ENCODE measurements around the gene CXCL11. TPM values are rescaled to one million over a fixed set of nuclear protein-coding genes. Genes with fewer than 3 reads are reported as not detected.

The CXCL11 gene
- 1 to 10 TPM; 1.1 to 3.0 (median 2.2) TPM for total RNA-seq
- polyA plus RNA-seq = 1 to 10 TPM in 2 of 3 donors, under 1 TPM in 1; 0.96 to 5.4 (median 2.2) TPM
- long read RNA-seq, donor 1 = 0 reads
- long read RNA-seq, donor 2 = 0 reads

DNA sequence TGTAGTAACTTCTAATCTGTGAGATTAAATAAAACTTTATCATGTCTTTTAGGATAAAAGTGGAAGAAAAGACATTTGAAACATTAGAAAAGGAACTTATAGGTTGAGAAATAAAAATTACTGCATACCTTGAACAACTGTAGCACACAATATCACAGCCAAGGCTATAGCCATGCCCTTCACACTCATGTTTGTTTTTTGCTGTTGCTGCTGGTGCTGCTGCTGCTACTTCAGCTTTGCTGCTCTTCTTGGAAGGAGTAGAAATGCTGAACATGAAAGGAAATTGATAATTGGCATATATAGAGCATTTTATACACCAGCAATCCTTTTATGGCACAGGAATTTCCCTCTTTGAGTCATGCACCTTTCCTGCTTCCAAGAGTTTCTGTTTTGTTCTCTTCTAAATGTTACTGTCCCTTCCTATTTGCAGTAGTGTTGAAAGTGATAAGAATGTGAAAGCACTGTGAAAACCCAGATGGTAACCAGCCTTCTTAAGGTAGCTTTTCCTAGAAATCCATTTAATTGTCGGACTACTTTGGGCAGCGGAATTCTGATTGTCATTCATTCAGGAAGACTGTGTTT lies at the start of gene CXCL11:
CXCL11 (minus strand) TSS at position 272 of the 582 bp plus-strand sequence; CDS start at position 189, 83 bp downstream.
- Histone ChIP-seq H3K4me1 (peaks cover 0 to 7% (median 0%) of the 10 kb centered on the region in 6 donors), H3K36me3 (no peaks in the 10 kb centered on the region), H3K27me3 (replicated peaks in 1 of 7) (no peaks in the 10 kb centered on the region), H3K4me3 (peak within 1 kb of the TSS in 2 of 8 donors; percentile 12 to 38), H3K9me3 (no peaks in the 10 kb centered on the region), H3K27ac (peak within 1 kb of the TSS in 4 of 8 donors; percentile 11 to 56 (median 32))
- TF ChIP-seq CTCF (IDR thresholded peaks at IDR 0.05 in 8 of 11, conservative IDR thresholded peaks at IDR 0.05 in 3 of 11) (no peak), POLR2AphosphoS5 (IDR thresholded peaks at IDR 0.05) (no peak), POLR2A (IDR thresholded peaks at IDR 0.05) (no peak)
- intact Hi-C loops (cut with DNase I; ENCODE audit: low total_unique reads) = no loop called here
- no peak for DNase-seq
- WGBS, 5 donors = 58 to 77% (median 72%) methylated on average over 2 of the region's 2 CpGs

GRCh38 chr4:76084542-76084941 lies 48.7 kb upstream of the CXCL11 start:
- H3K4me3 ChIP-seq = no peak overlapping the region
- no peak overlapping the region for H3K27ac ChIP-seq
- intact Hi-C loops (cut with DNase I; ENCODE audit: low total_unique reads) = no loop called here
- H3K27me3 ChIP-seq (replicated peaks in 1 of 7) = no peaks in the 10 kb centered on the region
- no peak for DNase-seq
- H3K4me1 ChIP-seq = peaks cover 0 to 7% (median 0%) of the 10 kb centered on the region in 6 donors
- 70 to 95% (median 84%) methylated on average over 1 of the region's 1 CpG for WGBS, 5 donors
- TF ChIP-seq POLR2AphosphoS5 (IDR thresholded peaks at IDR 0.05) = no peak
- TF ChIP-seq CTCF (IDR thresholded peaks at IDR 0.05 in 8 of 11, conservative IDR thresholded peaks at IDR 0.05 in 3 of 11) = no peak
- TF ChIP-seq POLR2A (IDR thresholded peaks at IDR 0.05) = no peak
- no peaks in the 10 kb centered on the region for H3K36me3 ChIP-seq
- H3K9me3 ChIP-seq = no peaks in the 10 kb centered on the region

DNA sequence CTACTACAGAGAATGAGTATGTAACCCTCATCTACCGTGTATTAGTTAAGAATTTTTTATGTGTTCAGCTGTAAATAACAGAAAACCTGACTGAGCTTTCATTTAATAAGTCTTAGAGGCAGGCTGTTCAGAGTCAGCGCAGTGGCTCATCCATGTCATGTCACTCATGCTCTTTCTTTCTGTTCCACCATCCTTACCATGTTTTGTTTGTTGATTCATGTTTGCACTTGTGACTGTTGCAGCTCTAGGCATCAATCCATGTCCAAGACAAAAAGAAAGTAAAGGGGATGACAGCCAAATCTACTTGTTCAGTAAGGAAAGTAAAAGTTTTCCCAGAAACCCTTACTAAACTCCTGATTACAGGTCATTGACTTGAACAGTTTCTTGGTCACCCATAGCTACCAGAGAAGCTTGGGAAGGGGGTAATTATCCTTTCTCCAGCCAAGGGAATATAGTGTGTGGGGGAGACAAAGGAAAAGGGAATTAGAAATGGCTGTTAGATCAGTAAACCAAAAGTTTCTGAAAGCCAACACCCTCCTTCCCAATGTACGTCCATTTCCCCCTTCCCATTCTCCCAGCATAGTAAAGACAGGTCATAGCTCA lies 47.6 kb upstream of the CXCL11 start:
- WGBS, 5 donors = 88 to 92% (median 91%) methylated on average over 3 of the region's 3 CpGs

More for the DNA sequence above, 47.6 kb upstream of the CXCL11 start:
- intact Hi-C loops (cut with DNase I; ENCODE audit: low total_unique reads) = no loop called here
- Histone ChIP-seq H3K36me3 (no peaks in the 10 kb centered on the region), H3K27ac (no peak overlapping the region), H3K9me3 (no peaks in the 10 kb centered on the region), H3K4me3 (no peak overlapping the region), H3K4me1 (no peaks in the 10 kb centered on the region), H3K27me3 (replicated peaks in 1 of 7) (no peaks in the 10 kb centered on the region)
- DNase-seq = no peak
- TF ChIP-seq POLR2AphosphoS5 (IDR thresholded peaks at IDR 0.05) (no peak), POLR2A (IDR thresholded peaks at IDR 0.05) (no peak), CTCF (IDR thresholded peaks at IDR 0.05 in 8 of 11, conservative IDR thresholded peaks at IDR 0.05 in 3 of 11) (no peak)

All from spleen (tissue), 13 donors.